Stimulated activated CD8-positive, alpha-beta memory T cell treated with anti-CD3 and anti-CD28 coated beads, Interleukin-7, amount 100 ng/mL, for 24 hours (primary cell): ENCODE results near the gene RNF215.

Experiments used
- DNase-seq: peaks from one replicate; pipeline ENCODE4 v3.0.0-alpha.2; 2020; ENCODE audit warnings: low read depth

RNF215 gene

DNA sequence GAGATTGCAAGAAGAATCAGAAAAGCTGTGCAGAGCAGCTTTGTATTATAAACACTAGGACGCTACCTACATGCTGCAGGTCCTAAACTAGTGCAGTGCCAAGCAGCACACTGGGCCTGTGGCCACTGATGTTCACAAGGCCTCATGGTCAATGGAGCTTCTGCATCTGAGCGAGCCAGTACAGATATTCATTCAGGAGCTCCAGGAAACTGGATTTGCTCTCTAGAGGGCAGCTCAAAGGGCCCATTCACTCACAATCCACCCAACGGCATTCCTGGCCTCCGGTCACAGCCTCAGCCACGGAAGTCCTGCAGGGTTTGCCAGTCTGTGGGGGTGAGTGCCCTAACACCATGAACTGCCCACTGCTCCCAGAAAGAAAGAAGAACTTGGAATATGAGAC is 54.7 kb downstream of the RNF215 start:
- DNase-seq = no peak
